GM13976 (cell line): ENCODE results near the gene TGFBR3.

Experiments
- DNase-seq: peaks from one replicate; pipeline ENCODE4 v3.0.0; 2012; ENCODE audit warnings: low spot score
- in situ Hi-C: fragments of 300-500 bp; cut with MboI; formaldehyde crosslinking; loops from one replicate; pipeline ENCODE4 v1.12.0; 2022; ENCODE audit warnings: low sequenced_read_pairs, mixed read lengths, inconsistent platforms; ENCODE audit not compliant: unreplicated experiment
- TF ChIP-seq, protein P1 (sequence below): IDR thresholded peaks from 2 replicates; pipeline ENCODE4 v1.5.1; 2012; ENCODE audit warnings: borderline replicate concordance, mild to moderate bottlenecking; ENCODE audit not compliant: insufficient read depth; ENCODE audit errors: extremely low read depth, missing control alignments, control extremely low read depth

Gene TGFBR3

DNA sequence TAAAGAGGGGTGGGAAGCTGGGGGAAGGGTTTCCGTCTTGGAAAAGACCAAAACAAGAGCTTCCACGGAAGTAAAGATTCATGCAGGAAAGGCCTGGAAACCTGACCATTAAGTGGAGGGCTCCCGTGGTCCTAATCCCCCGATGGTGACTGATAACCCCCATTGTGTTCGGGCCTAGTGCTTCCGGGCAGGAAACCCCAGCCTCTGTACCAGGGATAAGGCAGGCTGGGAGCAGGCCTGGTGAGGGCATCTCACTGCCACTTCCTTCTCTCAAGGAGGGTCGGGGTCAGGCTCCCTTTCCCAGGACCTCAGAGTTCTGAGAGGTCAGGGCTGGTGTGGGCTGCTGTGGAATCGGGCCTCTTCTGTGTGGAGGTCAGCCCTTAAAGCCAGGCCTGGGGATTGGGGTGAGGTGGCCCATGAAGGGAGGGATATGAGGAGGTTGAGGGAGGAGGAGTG lies 248.4 kb downstream of the TGFBR3 start:
- in situ Hi-C loops: no loop called here
- TF ChIP-seq, protein P1, sequence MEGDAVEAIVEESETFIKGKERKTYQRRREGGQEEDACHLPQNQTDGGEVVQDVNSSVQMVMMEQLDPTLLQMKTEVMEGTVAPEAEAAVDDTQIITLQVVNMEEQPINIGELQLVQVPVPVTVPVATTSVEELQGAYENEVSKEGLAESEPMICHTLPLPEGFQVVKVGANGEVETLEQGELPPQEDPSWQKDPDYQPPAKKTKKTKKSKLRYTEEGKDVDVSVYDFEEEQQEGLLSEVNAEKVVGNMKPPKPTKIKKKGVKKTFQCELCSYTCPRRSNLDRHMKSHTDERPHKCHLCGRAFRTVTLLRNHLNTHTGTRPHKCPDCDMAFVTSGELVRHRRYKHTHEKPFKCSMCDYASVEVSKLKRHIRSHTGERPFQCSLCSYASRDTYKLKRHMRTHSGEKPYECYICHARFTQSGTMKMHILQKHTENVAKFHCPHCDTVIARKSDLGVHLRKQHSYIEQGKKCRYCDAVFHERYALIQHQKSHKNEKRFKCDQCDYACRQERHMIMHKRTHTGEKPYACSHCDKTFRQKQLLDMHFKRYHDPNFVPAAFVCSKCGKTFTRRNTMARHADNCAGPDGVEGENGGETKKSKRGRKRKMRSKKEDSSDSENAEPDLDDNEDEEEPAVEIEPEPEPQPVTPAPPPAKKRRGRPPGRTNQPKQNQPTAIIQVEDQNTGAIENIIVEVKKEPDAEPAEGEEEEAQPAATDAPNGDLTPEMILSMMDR: no peak
- DNase-seq: no peak

DNA sequence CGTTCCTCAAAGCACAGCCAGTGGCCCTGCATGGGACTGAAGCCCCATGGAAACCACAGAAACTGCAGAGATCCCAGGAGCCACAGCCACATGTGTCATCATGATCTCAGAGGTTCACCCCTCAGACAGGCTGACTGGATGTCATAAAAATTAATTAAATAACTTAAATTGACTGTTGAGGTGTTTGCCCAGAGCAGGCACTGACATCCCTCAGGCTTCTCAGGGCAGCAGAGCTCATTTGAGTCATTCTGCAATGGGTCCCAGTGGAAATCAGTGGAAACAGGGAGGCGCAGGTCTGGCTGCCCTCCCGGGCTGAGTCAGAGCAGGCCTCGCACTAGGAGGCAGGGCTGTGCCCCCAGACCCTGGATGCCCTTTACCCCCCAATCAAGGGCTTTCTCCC lies 250.2 kb downstream of the TGFBR3 start:
- TF ChIP-seq, protein P1: no peak
- no peak for DNase-seq
- in situ Hi-C loops: no loop called here

DNA sequence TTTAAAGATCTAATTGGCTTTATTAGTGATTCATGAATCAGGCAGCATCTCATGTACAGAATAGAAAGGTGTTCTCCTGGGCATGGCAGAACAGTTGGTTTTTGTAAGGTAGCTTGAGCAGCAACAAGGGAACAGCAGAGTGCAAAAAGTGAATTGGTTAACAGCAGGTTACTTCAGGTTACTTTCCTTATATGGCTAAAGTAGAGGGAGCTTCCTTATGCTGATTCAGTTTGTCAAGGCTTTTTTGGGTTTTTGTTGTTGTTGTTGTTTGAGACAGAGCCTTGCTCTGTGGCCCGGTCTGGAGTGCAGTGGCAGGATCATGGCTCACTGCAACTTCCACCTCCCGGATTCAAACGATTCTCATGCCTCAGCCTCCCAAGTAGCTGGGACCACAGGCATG lies 252.5 kb downstream of the TGFBR3 start:
- no peak for DNase-seq
- TF ChIP-seq, protein P1: no peak
- in situ Hi-C loops: no loop called here

DNA sequence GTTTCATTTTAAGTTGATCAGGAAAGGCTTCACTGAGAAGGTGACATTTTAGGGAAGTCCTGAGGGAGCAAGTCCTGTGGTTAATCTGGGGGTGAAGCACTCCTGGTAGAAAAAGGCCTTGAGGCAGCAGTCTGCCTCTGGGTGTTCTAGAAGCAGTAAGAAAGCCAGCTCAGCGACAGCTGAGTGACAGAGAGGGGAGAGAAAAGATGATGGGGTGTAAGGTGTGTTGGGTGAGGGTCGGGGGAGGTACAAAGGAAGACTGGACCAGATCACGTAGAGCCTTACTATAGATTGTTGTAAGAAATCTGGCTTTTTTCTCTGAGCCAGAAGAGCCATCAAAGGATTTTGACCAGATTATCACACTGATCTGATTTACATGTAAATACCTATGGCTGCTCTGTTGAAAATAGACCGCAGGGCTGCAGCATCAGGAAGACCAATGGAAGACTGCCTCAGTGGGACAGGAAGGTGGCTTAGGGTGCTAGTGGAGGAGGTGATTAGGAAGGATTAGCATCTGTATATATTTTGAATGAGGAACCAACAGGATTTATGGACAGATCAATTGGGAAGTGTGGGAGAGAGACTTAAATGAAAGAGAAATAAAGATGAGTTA lies 254.1 kb downstream of the TGFBR3 start:
- DNase-seq: no peak
- in situ Hi-C loops: no loop called here
- TF ChIP-seq, protein P1: no peak

DNA sequence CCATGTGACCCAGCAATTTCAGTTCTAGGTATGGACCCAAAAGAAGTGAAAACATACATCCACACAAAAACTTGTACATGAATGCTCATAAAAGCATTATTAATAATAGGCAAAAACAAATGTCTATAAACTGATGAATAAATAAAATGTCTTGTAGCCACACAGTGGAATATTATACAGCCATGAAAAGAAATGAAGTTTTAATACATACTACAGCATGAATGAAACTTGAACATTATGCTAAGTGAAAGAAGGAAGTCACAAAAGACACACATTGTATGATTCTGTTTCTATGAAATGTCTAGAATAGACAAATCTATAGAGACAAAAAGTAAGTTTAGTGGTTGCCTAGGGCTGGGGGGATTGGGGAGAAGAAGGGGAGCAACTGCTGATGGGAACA lies 255.1 kb downstream of the TGFBR3 start:
- no peak for DNase-seq
- in situ Hi-C loops: no loop called here
- TF ChIP-seq, protein P1: no peak
